ENCODE measurements around the gene PRXL2B.

DNA sequence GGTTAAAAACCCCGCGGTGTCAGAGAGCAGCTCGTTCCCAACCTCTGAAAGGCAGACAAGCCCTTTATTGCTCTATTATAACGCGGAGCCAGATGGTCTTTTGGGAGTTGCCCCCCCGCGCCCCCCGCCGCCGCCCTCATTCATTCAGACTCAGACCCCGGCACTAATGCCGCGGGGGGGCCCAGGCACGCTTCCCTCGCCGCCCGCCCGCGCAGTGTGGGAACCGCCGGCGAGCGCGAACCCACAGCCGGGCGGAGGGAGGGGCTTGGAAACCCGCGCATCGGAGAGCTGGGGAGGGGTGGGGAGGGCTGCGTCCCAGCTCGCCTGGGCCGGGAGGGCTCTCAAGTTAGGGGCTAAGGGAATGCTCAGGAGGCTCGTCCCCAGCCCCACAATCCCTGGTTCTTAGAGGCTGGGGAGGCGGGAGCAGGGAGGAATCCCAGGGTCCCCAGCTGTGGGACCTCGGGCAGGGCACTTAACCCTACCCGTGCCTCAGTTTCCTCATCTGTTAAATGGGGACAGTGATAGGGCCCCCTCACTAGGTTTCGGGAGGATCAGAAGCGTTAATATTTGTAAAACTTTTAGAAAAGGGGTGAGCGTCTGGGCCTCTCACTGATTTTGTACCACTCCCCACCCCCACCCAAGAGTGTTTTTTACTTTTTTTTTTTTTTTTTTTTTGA lies 45.6 kb upstream of the PRXL2B start:
- TF ChIP-seq, protein P1, sequence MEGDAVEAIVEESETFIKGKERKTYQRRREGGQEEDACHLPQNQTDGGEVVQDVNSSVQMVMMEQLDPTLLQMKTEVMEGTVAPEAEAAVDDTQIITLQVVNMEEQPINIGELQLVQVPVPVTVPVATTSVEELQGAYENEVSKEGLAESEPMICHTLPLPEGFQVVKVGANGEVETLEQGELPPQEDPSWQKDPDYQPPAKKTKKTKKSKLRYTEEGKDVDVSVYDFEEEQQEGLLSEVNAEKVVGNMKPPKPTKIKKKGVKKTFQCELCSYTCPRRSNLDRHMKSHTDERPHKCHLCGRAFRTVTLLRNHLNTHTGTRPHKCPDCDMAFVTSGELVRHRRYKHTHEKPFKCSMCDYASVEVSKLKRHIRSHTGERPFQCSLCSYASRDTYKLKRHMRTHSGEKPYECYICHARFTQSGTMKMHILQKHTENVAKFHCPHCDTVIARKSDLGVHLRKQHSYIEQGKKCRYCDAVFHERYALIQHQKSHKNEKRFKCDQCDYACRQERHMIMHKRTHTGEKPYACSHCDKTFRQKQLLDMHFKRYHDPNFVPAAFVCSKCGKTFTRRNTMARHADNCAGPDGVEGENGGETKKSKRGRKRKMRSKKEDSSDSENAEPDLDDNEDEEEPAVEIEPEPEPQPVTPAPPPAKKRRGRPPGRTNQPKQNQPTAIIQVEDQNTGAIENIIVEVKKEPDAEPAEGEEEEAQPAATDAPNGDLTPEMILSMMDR (conservative IDR thresholded peaks at IDR 0.05; ENCODE audit: low read length): no peak
- TF ChIP-seq EZH2phosphoT487 (IDR thresholded peaks at IDR 0.05; ENCODE audit: borderline replicate concordance, low read depth, low read length): no peak

All from OCI-LY7 (cell line).